A549 treated with dexamethasone at 1 μM for 4 hours (cell line): ENCODE data around the gene ARHGAP33. TPM values are rescaled to one million over a fixed set of nuclear protein-coding genes. Genes with fewer than 3 reads are reported as not detected.

Experiments
- total RNA-seq: library from RNA; stranded (reverse); fragments of 200-300 nt; extraction: Qiagen RNA extraction; gene quantifications from 5 replicates; pipeline ENCODE4 v1.2.3, GENCODE V29; 2022

Gene ARHGAP33, protein sequence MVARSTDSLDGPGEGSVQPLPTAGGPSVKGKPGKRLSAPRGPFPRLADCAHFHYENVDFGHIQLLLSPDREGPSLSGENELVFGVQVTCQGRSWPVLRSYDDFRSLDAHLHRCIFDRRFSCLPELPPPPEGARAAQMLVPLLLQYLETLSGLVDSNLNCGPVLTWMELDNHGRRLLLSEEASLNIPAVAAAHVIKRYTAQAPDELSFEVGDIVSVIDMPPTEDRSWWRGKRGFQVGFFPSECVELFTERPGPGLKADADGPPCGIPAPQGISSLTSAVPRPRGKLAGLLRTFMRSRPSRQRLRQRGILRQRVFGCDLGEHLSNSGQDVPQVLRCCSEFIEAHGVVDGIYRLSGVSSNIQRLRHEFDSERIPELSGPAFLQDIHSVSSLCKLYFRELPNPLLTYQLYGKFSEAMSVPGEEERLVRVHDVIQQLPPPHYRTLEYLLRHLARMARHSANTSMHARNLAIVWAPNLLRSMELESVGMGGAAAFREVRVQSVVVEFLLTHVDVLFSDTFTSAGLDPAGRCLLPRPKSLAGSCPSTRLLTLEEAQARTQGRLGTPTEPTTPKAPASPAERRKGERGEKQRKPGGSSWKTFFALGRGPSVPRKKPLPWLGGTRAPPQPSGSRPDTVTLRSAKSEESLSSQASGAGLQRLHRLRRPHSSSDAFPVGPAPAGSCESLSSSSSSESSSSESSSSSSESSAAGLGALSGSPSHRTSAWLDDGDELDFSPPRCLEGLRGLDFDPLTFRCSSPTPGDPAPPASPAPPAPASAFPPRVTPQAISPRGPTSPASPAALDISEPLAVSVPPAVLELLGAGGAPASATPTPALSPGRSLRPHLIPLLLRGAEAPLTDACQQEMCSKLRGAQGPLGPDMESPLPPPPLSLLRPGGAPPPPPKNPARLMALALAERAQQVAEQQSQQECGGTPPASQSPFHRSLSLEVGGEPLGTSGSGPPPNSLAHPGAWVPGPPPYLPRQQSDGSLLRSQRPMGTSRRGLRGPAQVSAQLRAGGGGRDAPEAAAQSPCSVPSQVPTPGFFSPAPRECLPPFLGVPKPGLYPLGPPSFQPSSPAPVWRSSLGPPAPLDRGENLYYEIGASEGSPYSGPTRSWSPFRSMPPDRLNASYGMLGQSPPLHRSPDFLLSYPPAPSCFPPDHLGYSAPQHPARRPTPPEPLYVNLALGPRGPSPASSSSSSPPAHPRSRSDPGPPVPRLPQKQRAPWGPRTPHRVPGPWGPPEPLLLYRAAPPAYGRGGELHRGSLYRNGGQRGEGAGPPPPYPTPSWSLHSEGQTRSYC
- total RNA-seq: 3.0 to 10.3 TPM (median 6.4 TPM) in 5 replicates

GRCh38 chr19:35775298-35776101 is at the start of gene ARHGAP33:
TSS of gene ARHGAP33 (plus strand) at chr19:35775564. CDS start at chr19:35775659, 95 bp downstream.

DNA sequence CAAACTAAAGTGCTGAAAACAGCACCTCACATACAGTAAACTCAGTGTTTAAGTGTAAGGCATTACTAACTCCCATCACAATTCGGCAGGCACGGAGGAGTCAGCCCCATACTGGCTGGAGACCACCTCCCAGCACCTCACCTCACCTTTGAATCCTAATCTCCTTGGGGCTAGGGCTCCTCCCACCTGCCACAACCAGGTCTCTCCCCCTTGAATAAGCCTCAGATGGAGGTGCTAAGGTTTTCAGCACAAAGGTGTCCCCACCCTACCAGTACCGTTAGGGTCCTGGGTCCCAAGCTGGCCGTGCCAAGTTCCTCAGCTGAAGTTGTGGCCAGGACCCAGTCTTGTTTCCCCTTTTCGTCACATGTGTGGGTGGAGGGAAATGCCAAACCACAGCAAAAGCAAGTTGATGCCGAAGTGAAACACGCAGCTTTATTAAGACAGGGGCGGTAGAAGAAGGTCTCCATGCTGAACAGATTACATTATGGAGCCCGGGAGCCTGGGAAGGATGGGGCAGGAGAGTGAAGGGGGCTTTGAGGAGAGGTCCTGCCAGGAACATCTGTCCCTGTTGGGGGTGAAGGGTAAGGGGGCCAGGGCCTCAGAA is 33.1 kb upstream of the ARHGAP33 start, which contains the start of gene IGFLR1:
Gene IGFLR1, minus strand, starts transcription at position 332 of the 604 bp plus-strand sequence. CDS start 1,272 bp downstream, outside the sequence.

GRCh38 chr19:35745328-35746086 is 29.9 kb upstream of the ARHGAP33 start, which contains the start of the genes PSENEN and U2AF1L4:
TSS of gene PSENEN (plus strand) at chr19:35745651. CDS start at chr19:35745931, 280 bp downstream.
TSS of gene U2AF1L4 (minus strand) at chr19:35745418. CDS start at chr19:35745391, 27 bp downstream.

GRCh38 chr19:35748106-35749020 is 27.0 kb upstream of the ARHGAP33 start, which contains the start of gene LIN37:
TSS of gene LIN37 (plus strand) at chr19:35748576. CDS start at chr19:35748725, 149 bp downstream.

DNA sequence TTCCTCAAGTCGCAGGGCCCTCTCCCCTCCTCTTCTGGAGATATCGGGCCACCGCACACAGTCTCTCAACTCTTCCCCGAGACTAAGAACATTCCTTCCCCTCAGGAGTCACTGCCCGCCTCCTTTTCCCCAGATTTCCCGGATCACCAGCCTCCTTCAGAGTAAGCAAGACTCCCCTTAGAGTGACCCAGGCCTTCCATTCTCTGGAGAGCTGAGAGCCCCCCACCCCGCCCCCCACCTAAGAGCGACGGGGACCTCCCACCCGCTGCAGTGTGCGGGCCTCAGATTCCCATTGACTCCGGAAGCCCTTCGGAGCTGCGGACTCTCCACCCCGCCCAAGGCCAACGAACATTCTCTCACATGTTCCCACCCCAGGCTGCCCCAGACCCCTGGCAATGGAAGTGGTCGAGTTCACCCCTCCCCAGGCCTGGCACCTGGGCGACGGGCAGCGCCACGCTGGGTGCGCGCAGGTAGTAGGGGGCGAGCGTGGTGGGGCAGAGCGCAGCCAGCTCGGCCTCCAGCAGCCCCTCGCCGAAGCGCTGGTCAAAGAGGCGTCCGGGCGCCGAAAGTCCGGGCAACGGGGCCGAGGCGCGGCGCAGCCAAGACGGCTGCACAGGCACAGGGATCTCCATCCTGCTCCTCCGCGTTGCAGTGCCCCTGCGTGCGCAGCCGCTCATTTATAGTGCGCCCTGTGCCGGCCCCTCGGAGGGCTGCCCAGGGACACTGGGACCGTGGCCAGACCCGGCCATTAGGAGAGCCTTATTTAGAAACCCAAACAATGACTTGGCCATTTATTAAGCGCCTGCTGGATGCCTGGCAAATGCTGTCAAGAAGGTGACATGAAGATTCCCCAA is 18.8 kb upstream of the ARHGAP33 start, which contains the start of gene HSPB6:
Gene HSPB6, minus strand, starts transcription at position 653 of the 854 bp plus-strand sequence. Its CDS starts 21 bp downstream, at position 632.

DNA sequence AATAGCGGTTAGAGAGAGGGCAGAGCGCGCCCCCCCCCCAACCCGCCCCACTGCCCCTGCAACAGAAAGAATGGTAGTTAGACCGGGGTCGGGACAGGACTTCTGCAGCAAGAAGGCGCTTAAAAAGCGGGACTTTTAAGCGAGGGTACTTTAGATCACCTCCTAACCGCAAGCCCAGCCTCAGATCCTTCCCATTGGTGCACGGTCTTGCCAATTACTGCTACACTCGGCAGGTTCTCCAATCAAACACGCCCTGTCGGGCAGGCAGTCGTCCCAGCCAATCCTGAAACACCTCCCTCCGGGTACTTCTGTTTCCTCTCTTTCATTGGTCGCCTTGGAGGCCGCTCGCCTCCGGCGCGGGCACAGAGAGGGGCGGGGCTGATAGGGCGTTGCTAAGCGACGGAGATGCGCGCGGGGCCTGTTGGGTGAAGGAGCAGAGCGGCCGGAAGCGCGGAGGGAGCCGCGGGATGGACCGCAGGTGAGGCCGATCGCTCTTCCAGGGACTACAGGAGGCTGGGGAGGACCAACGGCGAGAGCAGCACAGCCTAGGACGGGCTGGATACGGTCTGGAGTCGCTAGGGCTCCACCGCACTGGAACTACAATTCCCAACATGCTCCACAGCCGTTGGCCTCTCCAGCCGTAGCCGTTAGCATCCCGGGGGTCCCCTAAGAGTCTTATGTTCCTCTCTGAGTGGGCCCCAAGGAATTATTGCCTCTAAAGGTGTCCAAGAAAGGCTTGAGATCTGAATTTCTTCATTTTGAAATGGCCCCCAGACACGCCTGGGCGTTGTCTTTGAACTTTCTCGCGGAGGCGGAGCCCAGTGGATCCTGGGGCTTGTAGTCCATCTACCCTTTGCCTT is 17.4 kb upstream of the ARHGAP33 start, which contains the start of gene PROSER3:
Gene PROSER3, plus strand, starts transcription at position 428 of the 860 bp plus-strand sequence. Its CDS starts 40 bp downstream, at position 468.

GRCh38 chr19:35812220-35813042 is 37.1 kb downstream of the ARHGAP33 start, which contains the start of gene PRODH2:
TSS of gene PRODH2 (minus strand) at chr19:35812845. CDS start at chr19:35812805, 40 bp downstream.

Other genes with a start within 250 kb of the ARHGAP33 start
- gene SBSN, start 247.3 kb upstream of the ARHGAP33 start, total RNA-seq: 2.9 to 4.4 TPM (median 3.9 TPM) in 5 replicates
- gene GAPDHS, start 242.1 kb upstream of the ARHGAP33 start, total RNA-seq: 0.07 to 0.26 TPM (median 0.09 TPM) in 5 replicates
- 352 to 413 TPM (median 378 TPM) in 5 replicates for gene TMEM147, start 229.9 kb upstream of the ARHGAP33 start, total RNA-seq
- gene ATP4A, start 211.9 kb upstream of the ARHGAP33 start, total RNA-seq: 0.02 to 0.19 TPM (median 0.08 TPM) in 4 of 5 replicates, not detected in the other
- not detected in 5 replicates for gene PMIS2, start 189.4 kb upstream of the ARHGAP33 start, total RNA-seq
- 10.6 to 18.6 TPM (median 15.8 TPM) in 5 replicates for gene HAUS5, start 162.8 kb upstream of the ARHGAP33 start, total RNA-seq
- gene RBM42, start 146.5 kb upstream of the ARHGAP33 start, total RNA-seq: 142 to 206 TPM (median 203 TPM) in 5 replicates
- 1.3 to 3.2 TPM (median 2.8 TPM) in 5 replicates for gene ETV2, start 133.8 kb upstream of the ARHGAP33 start, total RNA-seq
- gene COX6B1, start 127.2 kb upstream of the ARHGAP33 start, total RNA-seq: 1,250 to 1,794 TPM (median 1,275 TPM) in 5 replicates
- gene UPK1A, start 109.0 kb upstream of the ARHGAP33 start, total RNA-seq: 0.47 to 1.2 TPM (median 0.97 TPM) in 5 replicates
- not detected in 5 replicates for gene ZBTB32, start 71.0 kb upstream of the ARHGAP33 start, total RNA-seq
- gene KMT2B, start 57.6 kb upstream of the ARHGAP33 start, total RNA-seq: 35.9 to 63.5 TPM (median 60.7 TPM) in 5 replicates
- gene IGFLR1, start 33.1 kb upstream of the ARHGAP33 start, total RNA-seq: 9.6 to 14.5 TPM (median 11.2 TPM) in 5 replicates
- 23.2 to 30.8 TPM (median 26.5 TPM) in 5 replicates for gene U2AF1L4, start 30.1 kb upstream of the ARHGAP33 start, total RNA-seq
- gene PSENEN, start 29.9 kb upstream of the ARHGAP33 start, total RNA-seq: 255 to 313 TPM (median 263 TPM) in 5 replicates
- 19.1 to 28.1 TPM (median 22.8 TPM) in 5 replicates for gene LIN37, start 27.0 kb upstream of the ARHGAP33 start, total RNA-seq
- gene HSPB6, start 18.5 kb upstream of the ARHGAP33 start, total RNA-seq: 0.24 to 0.39 TPM (median 0.34 TPM) in 4 of 5 replicates, not detected in the other
- 20.3 to 35.5 TPM (median 32.5 TPM) in 5 replicates for gene PROSER3, start 17.4 kb upstream of the ARHGAP33 start, total RNA-seq
- gene PRODH2, start 37.3 kb downstream of the ARHGAP33 start, total RNA-seq: 0.12 to 0.46 TPM (median 0.16 TPM) in 5 replicates
- 0.38 to 0.70 TPM (median 0.45 TPM) in 5 replicates for gene NPHS1, start 76.9 kb downstream of the ARHGAP33 start, total RNA-seq
- gene KIRREL2, start 81.3 kb downstream of the ARHGAP33 start, total RNA-seq: 0.37 to 0.65 TPM (median 0.52 TPM) in 5 replicates
- gene APLP1, start 93.0 kb downstream of the ARHGAP33 start, total RNA-seq: 71.0 to 103 TPM (median 96.5 TPM) in 5 replicates
- gene NFKBID, start 125.0 kb downstream of the ARHGAP33 start, total RNA-seq: 3.5 to 6.3 TPM (median 5.9 TPM) in 5 replicates
- gene HCST, start 127.0 kb downstream of the ARHGAP33 start, total RNA-seq: 0.15 to 0.47 TPM (median 0.32 TPM) in 4 of 5 replicates, not detected in the other
- gene TYROBP, start 132.7 kb downstream of the ARHGAP33 start, total RNA-seq: not detected in 5 replicates
- 13.2 to 27.6 TPM (median 23.1 TPM) in 5 replicates for gene LRFN3, start 160.8 kb downstream of the ARHGAP33 start, total RNA-seq
- 32.4 to 43.7 TPM (median 41.9 TPM) in 5 replicates for gene SDHAF1, start 219.6 kb downstream of the ARHGAP33 start, total RNA-seq
- gene SYNE4, start 233.2 kb downstream of the ARHGAP33 start, total RNA-seq: 0.15 to 0.36 TPM (median 0.28 TPM) in 5 replicates
- gene ALKBH6, start 238.6 kb downstream of the ARHGAP33 start, total RNA-seq: 20.0 to 26.5 TPM (median 22.8 TPM) in 5 replicates